Measurements from ENCODE around the gene PACS2.

- TF ChIP-seq CTCF (conservative IDR thresholded peaks at IDR 0.05), result no peak
- no peak for TF ChIP-seq EZH2 (IDR thresholded peaks at IDR 0.05; ENCODE audit: low read depth)
Observed at GRCh38 chr14:105419195-105420091, 104.9 kb downstream of the PACS2 start, which contains the start of gene MTA1.

Data from PC-9 (cell line).